Retinal pigment epithelial cell (primary cell): Measurements from ENCODE around the gene ANK2.

Experiments
- DNase-seq: peaks from one replicate; pipeline ENCODE4 v3.0.0-alpha.2; 2010; ENCODE audit warnings: low read depth
- H3K4me3 ChIP-seq: 2 replicates; pipeline ENCODE4 v1.5.1; 2011; ENCODE audit warnings: mild to moderate bottlenecking, low read length, control low read depth, moderate library complexity
- CTCF ChIP-seq: conservative IDR thresholded peaks from 2 replicates; pipeline ENCODE4 v1.5.1; 2011; ENCODE audit warnings: low read depth, low read length, control low read depth, inconsistent platforms

Gene ANK2

GRCh38 chr4:113294908-113295307 lies 245.5 kb downstream of the ANK2 start:
- no peak for TF ChIP-seq CTCF
- no peak overlapping the region for H3K4me3 ChIP-seq
- no peak for DNase-seq

- peak; percentile 75 for DNase-seq
- TF ChIP-seq CTCF, result no peak
- H3K4me3 ChIP-seq, result no peak overlapping the region
Measured at GRCh38 chr4:113300471-113300928, 251.0 kb downstream of the ANK2 start.

GRCh38 chr4:113302051-113302450 lies 252.6 kb downstream of the ANK2 start:
- no peak for DNase-seq
- no peak for TF ChIP-seq CTCF
- H3K4me3 ChIP-seq, result no peak overlapping the region

GRCh38 chr4:113303315-113303714 lies 253.9 kb downstream of the ANK2 start:
- no peak for TF ChIP-seq CTCF
- no peak for DNase-seq
- no peak overlapping the region for H3K4me3 ChIP-seq

- H3K4me3 ChIP-seq, result no peak overlapping the region
- DNase-seq, result no peak
- no peak for TF ChIP-seq CTCF
Measured at GRCh38 chr4:113311047-113311446, 261.6 kb downstream of the ANK2 start.

- no peak for DNase-seq
- no peak for TF ChIP-seq CTCF
- H3K4me3 ChIP-seq, result no peak overlapping the region
Measured at GRCh38 chr4:113312529-113312928, 263.1 kb downstream of the ANK2 start.

- no peak for TF ChIP-seq CTCF
- no peak for DNase-seq
- no peak overlapping the region for H3K4me3 ChIP-seq
Measured at GRCh38 chr4:113314426-113314825, 265.0 kb downstream of the ANK2 start.
